Calu3 (cell line): ENCODE results near the gene ANGPTL2. TPM values are rescaled to one million over a fixed set of nuclear protein-coding genes. Genes with fewer than 3 reads are reported as not detected.
"Not testable (repeated sequence)": the region's sequence is repeated elsewhere in the genome, so short reads cannot be mapped to it uniquely, and the experiment has no call there.

Experiments used
- BruUV-seq: library from RNA; stranded (reverse); fragments of 400-500 nt; replicated peaks from 2 replicates; lab custom pipeline; 2021; lab: Mats Ljungman, UMichigan
- CTCF ChIA-PET: fragments of 300-600 bp; sonication (Branson Sonifier 250); formaldehyde crosslinking; loops from one replicate; lab custom pipeline; 2022; ENCODE audit warnings: antibody characterized with exemption; lab: Charles Lee
- DNase-seq: peaks from one replicate; pipeline ENCODE4 v3.0.0; 2022
- H3K27ac Mint-ChIP-seq: one replicate; pipeline ENCODE4 v1.8.0; 2022; ENCODE audit warnings: mixed read lengths; ENCODE audit not compliant: unreplicated experiment
- H3K27me3 Mint-ChIP-seq: one replicate; pipeline ENCODE4 v1.8.0; 2022; ENCODE audit warnings: mixed read lengths; ENCODE audit not compliant: unreplicated experiment
- H3K36me3 Mint-ChIP-seq: one replicate; pipeline ENCODE4 v1.8.0; 2022; ENCODE audit warnings: mild to moderate bottlenecking, moderate library complexity, mixed read lengths; ENCODE audit not compliant: insufficient read depth, unreplicated experiment
- H3K4me1 Mint-ChIP-seq: one replicate; pipeline ENCODE4 v1.8.0; 2022; ENCODE audit warnings: mild to moderate bottlenecking, low read depth, mixed read lengths; ENCODE audit not compliant: unreplicated experiment
- H3K4me3 Mint-ChIP-seq: one replicate; pipeline ENCODE4 v1.8.0; 2022; ENCODE audit warnings: mild to moderate bottlenecking, low read depth, moderate library complexity, mixed read lengths; ENCODE audit not compliant: unreplicated experiment
- H3K9me3 Mint-ChIP-seq: one replicate; pipeline ENCODE4 v1.8.0; 2022; ENCODE audit warnings: low read depth, mixed read lengths; ENCODE audit not compliant: unreplicated experiment
- intact Hi-C: fragments of 100-400 bp; cut with micrococcal nuclease; formaldehyde crosslinking; loops from one replicate; pipeline ENCODE4 v1.10.0; 2022; ENCODE audit not compliant: unreplicated experiment
- total RNA-seq: library from RNA; stranded (reverse); gene quantifications from 2 replicates; pipeline ENCODE4 v1.2.3, GENCODE V29; 2022
- TF ChIP-seq, protein P1 (sequence below): fragments of 200-600 bp; IDR thresholded peaks from one replicate; pipeline ENCODE4 v1.8.0; 2022; ENCODE audit warnings: antibody characterized with exemption; ENCODE audit not compliant: unreplicated experiment

ANGPTL2 gene
- total RNA-seq, 1 experiment from 2014 or later = not detected

DNA sequence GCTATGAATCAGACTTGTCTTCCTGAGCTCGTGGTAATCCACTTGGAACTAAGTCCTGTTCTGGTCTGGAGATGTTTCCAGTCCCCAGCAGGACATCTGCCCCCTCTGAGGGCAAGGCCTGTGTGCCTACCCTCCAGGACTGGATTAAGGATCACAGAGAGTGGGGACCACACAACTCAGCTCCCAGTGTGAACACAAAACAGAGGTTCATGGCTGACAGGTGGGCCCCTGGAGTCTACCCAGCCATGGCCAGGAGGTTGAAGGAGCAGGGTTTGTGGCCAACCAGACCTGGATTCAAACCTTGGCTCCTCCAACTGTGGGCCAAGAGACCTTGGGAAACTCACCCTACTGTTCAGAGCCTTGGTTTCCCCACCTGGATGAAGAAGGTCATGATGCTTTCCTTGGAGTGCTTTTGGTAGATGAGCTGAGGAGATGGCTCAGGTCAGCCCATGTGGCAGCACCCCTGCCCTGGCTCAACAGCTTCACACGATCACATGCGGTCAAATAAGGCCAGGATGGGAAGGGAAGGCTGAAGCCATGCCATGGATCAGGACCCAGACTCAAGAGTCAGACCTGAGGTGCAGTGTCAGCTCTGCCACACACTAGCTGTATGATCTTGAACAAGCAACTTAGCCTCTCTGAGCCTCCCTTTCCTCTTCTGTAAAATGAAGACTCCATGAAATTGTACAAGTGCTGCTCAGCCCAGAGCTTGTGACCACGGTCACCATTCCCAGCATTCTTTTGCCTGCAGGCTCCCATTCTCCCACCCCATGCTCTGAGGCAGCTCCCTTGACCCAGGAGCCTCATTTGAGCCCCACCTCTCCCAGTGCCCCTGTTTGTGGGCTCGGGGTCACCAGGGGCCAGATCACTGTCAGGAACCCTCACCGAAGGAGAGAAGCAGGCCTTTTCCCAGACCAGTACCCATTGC lies 27.3 kb upstream of the ANGPTL2 start:
- Mint-ChIP-seq H3K27ac (no peak overlapping the region), H3K36me3 (no peaks in the 10 kb centered on the region), H3K4me1 (no peaks in the 10 kb centered on the region), H3K27me3 (peaks cover 15% of the 10 kb centered on the region), H3K9me3 (no peaks in the 10 kb centered on the region), H3K4me3 (no peak overlapping the region)
- TF ChIP-seq, protein P1, sequence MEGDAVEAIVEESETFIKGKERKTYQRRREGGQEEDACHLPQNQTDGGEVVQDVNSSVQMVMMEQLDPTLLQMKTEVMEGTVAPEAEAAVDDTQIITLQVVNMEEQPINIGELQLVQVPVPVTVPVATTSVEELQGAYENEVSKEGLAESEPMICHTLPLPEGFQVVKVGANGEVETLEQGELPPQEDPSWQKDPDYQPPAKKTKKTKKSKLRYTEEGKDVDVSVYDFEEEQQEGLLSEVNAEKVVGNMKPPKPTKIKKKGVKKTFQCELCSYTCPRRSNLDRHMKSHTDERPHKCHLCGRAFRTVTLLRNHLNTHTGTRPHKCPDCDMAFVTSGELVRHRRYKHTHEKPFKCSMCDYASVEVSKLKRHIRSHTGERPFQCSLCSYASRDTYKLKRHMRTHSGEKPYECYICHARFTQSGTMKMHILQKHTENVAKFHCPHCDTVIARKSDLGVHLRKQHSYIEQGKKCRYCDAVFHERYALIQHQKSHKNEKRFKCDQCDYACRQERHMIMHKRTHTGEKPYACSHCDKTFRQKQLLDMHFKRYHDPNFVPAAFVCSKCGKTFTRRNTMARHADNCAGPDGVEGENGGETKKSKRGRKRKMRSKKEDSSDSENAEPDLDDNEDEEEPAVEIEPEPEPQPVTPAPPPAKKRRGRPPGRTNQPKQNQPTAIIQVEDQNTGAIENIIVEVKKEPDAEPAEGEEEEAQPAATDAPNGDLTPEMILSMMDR = no peak
- intact Hi-C loops = no loop called here
- no peak for DNase-seq
- BruUV-seq = no TSS peak
- CTCF ChIA-PET = no interaction called here

DNA sequence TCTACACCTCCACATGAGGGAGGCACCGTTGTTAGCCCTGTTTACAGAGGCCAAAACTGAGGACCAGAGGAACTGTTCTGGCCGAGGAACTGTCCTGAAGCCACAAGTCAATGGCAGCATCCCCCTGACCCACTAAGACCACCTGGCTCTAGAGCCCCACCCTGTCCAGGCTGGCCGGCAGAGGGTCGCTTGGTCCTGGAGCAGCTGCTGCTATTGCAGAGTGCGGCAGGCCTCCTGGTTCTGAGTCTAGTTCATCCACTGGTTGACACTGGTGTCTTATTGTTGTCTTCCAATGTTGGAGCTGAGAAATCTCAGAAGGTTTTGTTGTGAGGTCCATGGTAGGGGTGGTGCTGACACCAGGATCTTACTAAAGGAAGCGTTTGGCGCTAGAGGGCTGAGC lies 26.6 kb upstream of the ANGPTL2 start:
- Mint-ChIP-seq H3K9me3 (no peaks in the 10 kb centered on the region), H3K36me3 (no peaks in the 10 kb centered on the region), H3K4me1 (no peaks in the 10 kb centered on the region), H3K27ac (no peak overlapping the region), H3K4me3 (no peak overlapping the region), H3K27me3 (peaks cover 13% of the 10 kb centered on the region)
- intact Hi-C loops = no loop called here
- no TSS peak for BruUV-seq
- TF ChIP-seq, protein P1 = no peak
- CTCF ChIA-PET = no interaction called here
- no peak for DNase-seq

DNA sequence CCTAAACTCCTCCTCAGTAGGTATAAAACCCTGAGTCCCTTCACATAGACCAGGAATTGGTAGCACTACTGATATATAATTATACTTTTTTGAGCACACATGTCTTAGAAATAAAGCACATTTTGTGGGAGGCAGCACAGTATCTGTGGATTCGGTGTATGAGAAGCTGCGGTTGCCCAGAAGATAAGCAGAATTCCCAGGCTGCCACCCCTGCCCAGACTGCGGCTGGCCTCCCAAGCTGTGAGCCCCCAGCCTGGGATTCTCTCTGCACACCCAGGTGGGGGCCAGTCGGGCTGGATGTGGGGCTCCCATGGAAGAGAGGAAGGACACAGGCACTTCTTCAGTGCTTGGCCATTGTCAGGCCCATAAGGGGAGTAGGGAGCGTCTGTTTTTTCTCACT lies 25.6 kb upstream of the ANGPTL2 start:
- Mint-ChIP-seq H3K27ac (no peak overlapping the region), H3K4me1 (no peaks in the 10 kb centered on the region), H3K27me3 (peaks cover 13% of the 10 kb centered on the region), H3K36me3 (no peaks in the 10 kb centered on the region), H3K9me3 (no peaks in the 10 kb centered on the region), H3K4me3 (no peak overlapping the region)
- TF ChIP-seq, protein P1 = no peak
- no peak for DNase-seq
- intact Hi-C loops = no loop called here
- CTCF ChIA-PET = no interaction called here
- no TSS peak for BruUV-seq

DNA sequence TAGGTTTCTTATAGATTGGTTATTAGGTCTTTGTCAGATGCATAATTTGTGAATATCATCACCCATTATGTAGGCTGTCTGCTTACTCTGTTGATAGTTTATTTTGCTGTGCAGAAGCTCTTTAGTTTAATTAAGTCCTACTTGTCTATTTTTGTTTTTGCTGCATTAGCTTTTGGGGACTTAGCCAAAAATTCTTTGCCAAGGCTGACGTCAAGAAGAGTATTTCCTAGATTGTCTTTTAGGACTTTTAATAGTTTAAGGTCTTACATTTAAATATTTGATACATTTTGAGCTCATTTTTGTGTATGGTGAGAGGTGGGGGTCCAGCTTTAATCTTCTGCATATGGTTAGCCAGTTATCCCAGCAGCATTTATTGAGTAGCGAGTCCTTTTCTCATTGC lies 24.8 kb upstream of the ANGPTL2 start:
- intact Hi-C loops = no loop called here
- no TSS peak for BruUV-seq
- Mint-ChIP-seq H3K4me3 (no peak overlapping the region), H3K27ac (no peak overlapping the region), H3K27me3 (peaks cover 10% of the 10 kb centered on the region), H3K4me1 (no peaks in the 10 kb centered on the region), H3K36me3 (no peaks in the 10 kb centered on the region), H3K9me3 (no peaks in the 10 kb centered on the region)
- DNase-seq = no peak
- TF ChIP-seq, protein P1 = no peak
- CTCF ChIA-PET = no interaction called here

DNA sequence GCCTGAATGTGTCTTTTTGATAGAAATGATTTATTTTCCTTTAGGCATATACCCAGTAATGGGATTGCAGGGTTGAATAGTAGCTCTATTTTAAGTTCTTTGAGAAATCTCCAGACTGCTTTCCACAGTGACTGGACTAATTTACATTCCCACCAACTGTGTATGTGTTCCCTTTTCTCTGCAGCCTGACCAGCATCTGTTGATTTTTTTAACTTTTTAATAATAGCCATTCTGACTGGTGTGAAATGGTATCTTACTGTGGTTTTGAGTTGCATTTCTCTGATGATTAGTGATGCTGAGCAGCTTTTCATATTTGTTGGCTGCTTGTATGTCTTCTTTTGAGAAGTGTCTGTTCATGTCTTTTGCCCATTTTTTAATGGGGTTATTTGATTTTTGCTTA lies 24.4 kb upstream of the ANGPTL2 start:
- H3K9me3 Mint-ChIP-seq, H3K4me3 Mint-ChIP-seq, H3K4me1 Mint-ChIP-seq, BruUV-seq, DNase-seq, H3K27me3 Mint-ChIP-seq, H3K36me3 Mint-ChIP-seq, intact Hi-C loops, H3K27ac Mint-ChIP-seq: not testable (repeated sequence)
- CTCF ChIA-PET = interaction anchor here (0.7 kb wide), 2 partner anchors 32 to 555 kb away, joined by 5 read pairs; no protein-coding TSS in a partner anchor
